NOMO-1 treated with dmso at 0.1 percent for 144 hours (cell line): ENCODE results near the gene RTF1.
"Not testable (repeated sequence)": the region's sequence is repeated elsewhere in the genome, so short reads cannot be mapped to it uniquely, and the experiment has no call there.

Experiments
- DNase-seq: peaks from one replicate; lab custom pipeline; 2025; ENCODE audit not compliant: unreplicated experiment; lab: John Stamatoyannopoulos, UW

Gene RTF1

DNA sequence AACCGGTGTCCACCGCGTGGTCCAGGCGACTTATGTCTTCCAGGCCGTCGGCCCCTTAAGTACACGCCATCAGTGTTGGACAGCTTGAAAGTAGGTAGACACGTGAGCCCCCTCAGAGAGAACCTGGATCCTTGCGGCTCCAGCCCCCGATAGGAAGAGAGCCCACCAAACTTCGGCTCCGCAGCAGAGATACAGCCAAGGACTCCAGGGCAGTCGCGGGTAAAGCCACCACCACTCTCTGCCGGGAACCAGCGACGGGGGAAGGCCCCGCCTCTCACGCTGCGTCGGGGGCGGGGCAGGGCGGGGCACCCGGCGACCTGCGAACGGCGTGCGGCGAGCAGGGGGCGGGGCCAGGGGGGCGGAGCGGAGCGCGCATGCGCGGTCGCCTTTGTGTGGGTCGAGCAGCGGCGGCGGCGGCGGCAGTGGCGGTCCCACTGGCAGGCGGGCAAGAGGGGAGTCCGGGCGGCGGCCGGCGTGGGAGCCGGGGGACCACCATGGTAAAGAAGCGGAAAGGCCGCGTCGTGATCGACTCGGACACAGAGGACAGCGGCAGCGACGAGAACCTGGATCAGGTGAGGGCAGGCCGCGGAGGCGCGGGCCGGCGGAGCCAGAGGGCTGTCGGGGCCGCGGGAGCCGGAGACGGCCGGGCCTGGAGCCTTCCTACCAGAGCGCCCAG is at the start of gene RTF1:
Gene RTF1 (plus strand): TSS at position 354 of the 676 bp plus-strand sequence. CDS start 21 bp downstream, at position 375.
- peak; percentile 81 for DNase-seq

DNA sequence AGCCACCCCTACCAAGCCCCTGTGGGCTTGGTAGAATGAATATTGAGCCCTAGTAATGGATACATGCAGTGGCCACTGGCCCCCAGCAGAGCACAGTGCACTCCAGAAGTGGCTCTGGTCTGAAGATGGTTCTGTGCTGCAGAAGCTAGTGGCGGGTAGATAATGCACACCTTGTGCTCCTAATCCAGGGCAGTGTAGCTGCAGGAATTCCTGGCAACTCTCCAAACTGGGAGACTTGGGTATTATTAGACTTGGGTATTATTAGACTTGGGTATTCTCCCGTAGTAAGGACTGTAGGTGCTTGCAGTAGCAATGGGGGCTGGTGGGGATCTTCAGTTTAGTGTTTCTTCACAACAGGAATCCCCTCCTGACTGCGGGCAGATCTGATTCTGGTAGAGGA is 49.5 kb upstream of the RTF1 start:
- DNase-seq, result no peak

DNA sequence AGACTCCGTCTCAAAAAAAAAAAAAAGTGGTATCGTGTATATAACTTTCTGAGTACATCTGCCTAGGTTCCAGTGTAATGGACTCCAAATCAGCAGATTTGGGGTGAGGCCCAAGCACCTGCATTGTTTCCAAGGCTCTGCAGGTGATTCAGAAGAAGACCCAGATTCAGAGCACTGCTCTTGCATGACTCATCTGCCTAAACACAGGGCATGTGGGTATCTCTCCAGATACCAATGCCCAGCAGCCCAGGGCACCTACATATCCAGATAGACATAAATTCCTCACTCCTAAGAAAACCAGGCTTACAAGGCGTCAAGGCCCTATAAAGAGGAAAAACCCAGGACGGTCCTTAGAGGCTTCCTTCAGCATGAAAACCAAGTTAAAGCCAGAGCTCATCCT is 38.9 kb upstream of the RTF1 start:
- DNase-seq, result no peak

DNA sequence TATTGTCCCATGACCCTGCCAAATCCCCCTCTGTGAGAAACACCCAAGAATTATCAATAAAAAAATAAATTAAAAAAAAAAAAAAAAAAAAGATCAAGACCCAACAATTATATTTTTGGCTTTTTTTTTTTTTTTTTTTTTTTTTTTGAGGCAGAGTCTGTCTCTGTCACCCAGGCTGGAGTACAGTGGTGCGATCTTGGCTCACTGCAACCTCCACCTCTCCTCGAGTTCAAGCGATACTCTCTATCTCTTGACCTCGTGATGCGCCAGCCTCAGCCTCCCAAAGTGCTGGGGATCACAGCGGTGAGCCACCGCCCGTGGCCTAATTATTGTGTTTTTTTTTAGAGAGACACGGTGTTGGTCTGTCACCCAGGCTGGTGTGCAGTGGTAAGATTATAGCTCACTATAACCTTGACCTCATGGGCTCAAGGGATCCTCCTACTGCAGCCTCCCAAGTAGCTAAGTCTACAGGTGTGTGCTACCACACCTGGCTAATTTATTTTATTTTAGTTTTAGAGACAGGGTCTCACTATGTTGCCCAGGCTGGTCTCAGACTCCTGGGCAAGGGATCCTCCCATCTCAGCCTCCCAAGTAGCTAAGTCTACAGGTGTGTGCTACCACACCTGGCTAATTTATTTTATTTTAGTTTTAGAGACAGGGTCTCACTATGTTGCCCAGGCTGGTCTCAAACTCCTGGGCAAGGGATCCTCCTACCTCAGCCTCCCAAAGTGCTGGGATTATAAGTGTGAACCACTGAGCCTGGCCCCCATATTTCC is 32.7 kb upstream of the RTF1 start:
- DNase-seq, result not testable (repeated sequence)

DNA sequence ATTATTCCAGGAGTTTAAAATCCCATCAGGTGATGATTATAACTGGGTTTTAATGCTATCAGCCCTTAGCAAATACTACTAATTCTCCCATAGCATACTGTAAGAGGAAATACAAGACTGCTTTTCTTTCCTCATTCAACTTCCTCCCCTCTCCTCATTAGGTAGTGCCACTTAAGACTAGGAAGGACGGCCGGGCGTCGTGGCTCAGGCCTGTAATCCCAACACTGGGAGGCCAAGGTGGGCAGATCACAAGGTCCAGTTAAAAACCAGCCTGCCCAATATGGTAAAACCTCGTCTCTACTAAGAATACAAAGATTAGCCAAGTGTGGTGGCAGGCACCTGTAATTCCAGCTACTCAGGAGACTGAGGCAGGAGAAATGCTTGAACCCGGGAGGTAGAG is 29.2 kb upstream of the RTF1 start:
- DNase-seq, result no peak

DNA sequence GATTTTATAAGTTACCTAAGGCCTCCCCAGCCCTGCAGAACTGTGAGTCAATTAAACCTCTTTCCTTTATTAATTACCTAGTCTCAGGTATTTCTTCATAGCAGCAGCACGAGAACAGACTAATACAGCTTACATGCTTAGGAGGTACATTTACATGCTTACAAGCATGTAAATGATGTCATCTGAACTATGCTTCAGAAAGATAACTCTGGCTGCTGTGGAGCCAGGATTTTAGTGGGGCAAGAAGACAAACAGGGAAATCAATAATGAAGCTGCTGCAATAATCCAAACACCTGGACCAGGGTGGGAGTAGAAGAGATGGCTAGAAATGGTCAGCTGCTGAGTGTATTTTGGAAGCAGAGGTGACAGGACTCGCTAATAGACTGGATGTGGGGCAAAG is 24.2 kb upstream of the RTF1 start:
- no peak for DNase-seq

DNA sequence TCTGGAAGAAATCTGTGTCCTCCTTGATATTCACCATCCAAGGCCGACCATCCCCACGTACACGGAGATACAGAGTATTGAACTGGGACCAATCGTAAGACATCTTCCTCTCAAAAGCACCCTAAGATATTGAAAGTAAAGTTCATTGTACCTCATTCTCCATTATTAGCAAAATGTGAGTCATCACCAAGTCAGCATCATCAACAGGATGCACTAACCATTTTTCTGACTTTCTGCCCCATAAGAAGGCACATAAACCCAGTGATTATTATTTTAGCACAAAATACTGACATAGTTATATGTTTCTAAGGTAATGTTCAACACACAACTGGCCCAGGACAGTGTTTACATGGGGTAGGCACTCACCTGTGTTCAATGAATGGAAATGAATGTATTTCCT is 22.0 kb upstream of the RTF1 start:
- no peak for DNase-seq

DNA sequence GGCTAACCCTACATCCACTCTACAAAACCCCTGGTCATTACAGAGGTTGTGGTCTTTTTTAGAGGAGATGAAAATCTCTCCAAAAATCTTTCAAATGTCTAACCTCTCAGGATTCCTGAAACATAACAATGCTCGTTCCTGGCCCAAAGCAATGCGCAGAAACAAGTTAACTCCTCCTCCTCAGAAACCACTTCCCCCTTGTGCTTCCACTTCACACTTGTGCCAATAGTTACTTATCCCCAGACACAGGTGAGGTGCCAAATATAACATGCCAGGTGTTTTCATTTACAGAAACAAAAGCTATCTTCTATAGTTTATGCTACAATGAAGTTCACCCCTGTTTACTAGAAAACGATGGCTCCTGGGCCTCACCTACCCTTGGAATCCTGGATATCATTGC is 20.8 kb upstream of the RTF1 start:
- no peak for DNase-seq

DNA sequence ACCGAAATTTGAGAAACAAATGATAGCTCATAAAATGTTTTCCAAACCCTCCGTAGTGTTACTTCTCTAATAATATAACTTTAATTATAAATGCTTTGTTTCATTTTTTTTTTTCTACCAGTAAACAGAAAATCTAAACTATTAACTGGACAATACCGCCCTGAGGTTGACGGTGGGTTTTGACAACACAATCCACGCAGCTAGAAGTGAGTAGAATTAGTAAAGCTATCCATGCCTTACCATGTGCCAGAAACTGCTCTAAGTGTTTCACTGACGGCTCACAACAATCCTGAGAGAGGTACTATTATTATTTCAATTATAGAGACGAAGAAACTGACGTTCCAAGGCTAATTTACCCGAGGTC is 15.0 kb upstream of the RTF1 start:
- peak; percentile 51 for DNase-seq

DNA sequence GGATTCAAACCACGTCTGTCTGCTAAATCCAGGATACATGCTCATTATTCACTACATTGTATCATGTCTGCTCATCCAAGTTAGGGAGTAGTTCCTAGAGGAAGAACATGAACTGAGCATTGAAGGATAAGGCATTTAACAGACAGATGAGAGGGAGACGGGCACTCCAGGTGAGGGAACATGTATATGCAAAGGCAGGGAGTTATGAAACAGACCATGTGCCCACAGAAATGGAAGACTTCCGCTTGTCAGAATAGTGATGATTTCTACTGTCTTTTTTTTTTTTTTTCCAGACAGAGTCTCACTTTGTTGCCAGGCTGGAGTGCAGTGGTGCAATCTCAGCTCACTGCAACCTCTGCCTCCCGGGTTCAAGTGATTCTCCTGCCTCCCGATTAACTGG is 9.6 kb upstream of the RTF1 start:
- no peak for DNase-seq

DNA sequence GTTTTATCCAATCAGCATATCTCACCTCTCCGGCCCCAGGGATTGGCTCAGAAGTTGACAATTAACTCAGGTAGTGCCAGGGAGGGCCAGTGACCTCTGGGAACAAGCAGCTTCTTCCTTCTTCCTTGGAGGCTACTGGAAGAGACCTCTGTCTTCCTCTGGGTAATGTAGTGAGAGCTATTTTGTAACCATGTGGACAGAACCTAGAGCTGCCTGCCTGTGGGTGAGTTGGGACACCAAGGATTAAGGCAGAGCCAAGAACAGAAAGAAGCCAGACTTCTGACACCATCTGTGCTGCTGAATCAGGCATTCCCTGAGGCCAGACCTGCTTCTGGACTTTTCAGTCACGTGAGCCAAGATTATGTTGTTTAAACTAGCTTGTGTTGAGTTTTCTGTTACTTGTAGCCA is 8.7 kb upstream of the RTF1 start:
- DNase-seq, result no peak

DNA sequence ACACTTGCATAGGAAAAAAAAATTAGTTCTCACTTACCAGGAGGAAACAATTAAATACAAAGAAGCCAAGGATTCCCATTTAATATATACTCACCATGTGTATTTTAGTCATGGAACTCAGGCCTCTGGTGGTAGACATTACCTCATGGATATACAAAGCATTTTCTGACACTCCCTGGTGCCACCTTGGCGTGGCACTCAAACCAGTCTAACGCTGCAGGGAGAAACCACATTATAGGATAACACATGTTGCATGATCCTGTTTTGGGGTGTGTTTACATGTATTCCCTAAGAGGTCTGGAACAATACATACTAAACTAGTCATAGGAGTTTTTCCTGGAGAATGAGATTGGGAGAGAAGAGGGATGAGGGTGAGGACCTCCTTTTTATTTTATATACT is 5.9 kb upstream of the RTF1 start:
- DNase-seq, result no peak

DNA sequence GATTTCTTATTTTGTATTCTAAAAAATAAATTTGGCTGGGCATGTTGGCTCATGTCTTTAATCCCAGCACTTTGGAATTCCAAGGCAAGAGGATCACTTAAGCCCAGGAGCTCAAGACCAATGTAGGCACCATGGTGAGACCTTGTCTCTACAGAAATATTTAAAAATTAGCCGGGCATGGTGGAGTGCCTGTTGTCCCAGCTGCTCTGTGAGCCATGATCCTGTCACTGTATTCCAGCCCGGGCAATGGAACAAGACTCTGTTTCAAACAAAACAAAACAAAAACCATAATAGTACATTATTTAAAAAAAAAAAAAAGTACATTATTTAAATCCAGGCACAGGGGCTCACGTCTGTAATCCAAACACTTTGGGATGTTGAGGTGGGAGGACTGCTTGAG is 5.5 kb upstream of the RTF1 start:
- DNase-seq, result no peak

DNA sequence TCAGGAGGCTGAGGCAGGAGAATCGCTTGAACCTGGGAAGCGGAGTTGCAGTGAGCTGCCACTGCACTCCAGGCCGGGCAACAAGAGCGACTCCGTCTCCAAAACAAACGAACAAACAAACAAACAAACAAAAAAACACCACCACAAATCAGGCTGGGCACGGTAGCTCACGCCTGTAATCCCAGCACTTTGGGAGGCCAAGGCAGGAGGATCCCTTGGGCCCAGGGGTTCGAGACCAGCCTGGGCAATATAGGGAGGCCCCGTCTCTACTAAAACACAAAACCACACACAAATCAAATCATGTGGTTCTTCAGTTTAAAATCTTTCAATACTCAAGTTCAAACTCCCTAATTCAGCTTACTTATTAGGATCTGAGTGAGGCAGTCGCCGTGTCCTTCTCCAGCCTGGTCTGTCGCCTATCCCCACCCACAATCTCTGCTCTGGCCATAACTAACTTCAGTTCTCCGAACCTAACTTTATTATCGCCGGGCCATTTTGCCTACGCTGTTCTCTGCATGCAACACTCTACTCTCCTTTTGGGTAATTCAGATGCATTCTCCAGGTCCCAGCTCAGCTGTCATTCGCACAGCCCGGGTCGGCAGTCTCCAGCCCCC is 660 bp upstream of the RTF1 start:
- DNase-seq, result no peak

DNA sequence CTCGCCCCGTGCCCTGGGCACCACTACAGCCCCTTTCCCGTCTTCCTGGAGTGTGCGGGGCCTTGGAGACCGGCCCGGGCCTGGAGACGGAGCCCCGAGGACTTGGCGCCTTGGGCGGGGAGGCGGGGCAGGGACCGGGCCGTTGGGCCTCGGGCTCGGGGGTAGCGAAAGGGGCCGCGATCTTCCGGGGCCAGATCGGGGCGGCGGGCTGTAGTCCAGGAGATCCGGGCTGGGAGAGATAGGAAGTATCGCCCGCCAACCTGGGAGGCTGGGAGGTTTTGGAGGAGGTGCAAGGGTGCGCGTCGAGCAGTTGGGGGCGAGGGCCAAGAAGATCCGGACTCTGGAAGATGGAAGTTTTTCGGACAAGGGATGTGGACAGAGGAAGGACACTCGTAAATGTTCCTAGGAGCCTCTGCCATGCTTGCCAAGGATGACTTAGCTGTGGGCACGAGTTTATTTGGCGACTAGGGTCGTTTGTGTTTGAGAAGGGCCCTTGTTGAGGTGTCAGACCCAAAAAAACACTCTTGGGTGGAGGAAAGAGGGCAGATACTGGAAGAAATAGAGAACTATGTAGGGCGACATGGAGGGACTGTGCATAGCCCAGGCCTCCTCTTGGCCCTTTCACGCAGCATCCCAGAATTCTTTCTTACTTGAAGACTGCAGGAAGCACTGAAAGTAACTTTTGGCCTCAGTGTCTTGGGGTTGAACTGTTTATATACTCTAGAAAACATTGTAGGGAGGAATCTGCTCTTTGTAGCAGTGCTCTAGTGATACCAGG is 712 bp downstream of the RTF1 start:
- no peak for DNase-seq

DNA sequence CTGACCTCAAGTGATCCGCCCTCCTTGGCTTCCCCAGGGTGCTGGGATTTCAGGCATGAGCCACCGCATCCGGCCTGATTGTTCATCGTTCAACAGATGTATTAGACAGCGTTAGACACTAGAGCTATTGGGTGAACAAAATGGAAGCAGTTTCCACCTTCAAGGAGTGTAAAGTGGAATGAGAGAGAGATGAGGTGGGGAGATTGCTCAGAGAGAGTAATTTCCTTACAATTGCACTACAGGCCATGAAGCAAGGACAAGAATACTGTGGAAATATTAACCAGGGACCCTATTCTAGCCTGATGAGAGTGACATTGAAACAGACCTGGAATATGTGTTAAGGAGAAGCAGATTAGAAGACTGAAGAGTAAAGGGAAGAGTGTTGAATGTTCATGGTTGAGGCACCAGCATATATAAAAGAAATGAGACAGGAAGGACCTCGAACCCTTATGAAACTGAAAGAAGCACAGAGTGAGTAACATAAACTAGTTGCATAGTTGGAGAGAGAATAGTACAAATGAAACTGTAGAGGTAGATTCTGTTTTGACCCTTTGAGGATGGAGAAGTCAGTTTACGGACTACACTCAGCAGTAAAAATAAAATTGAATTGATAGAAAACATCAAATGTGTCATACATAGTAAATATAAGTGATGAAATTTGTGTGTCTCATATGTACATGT is 7.2 kb downstream of the RTF1 start:
- DNase-seq, result no peak

DNA sequence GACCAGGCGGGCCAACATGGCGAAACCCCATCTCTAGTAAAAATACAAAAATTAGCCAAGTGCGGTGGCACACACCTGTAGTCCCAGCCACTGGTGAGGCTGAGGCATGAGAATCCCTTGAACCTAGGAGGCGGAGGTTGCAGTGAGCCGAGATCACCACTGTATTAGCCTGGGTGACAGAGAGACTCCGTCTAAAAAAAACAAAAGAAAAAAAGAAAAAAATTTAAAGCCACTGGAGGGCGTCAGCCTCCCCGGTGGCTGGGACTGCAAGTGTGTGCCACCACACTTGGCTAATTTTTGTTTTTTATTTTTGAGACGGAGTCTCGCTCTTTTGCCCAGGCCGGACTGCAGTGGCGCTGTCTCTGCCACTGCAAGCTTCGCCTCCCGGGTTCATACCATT is 7.9 kb downstream of the RTF1 start:
- no peak for DNase-seq

DNA sequence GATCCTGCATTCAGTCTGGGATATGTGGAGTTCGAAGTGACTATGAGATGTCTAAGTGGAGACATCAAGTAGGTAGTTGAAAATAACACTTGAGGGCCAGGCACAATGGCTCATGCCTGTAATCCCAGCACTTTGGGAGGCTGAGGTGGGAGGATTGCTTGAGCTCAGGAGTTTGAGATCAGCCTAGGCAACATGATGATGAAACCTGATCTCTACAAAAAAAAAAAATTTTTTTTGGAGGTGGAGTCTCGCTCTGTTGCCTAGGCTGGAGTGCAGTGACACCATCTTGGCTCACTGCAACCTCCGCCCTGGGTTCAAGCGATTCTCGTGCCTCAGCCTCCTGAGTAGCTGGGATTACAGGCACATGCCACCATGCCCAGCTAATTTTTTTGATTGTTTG is 9.0 kb downstream of the RTF1 start:
- not testable (repeated sequence) for DNase-seq

DNA sequence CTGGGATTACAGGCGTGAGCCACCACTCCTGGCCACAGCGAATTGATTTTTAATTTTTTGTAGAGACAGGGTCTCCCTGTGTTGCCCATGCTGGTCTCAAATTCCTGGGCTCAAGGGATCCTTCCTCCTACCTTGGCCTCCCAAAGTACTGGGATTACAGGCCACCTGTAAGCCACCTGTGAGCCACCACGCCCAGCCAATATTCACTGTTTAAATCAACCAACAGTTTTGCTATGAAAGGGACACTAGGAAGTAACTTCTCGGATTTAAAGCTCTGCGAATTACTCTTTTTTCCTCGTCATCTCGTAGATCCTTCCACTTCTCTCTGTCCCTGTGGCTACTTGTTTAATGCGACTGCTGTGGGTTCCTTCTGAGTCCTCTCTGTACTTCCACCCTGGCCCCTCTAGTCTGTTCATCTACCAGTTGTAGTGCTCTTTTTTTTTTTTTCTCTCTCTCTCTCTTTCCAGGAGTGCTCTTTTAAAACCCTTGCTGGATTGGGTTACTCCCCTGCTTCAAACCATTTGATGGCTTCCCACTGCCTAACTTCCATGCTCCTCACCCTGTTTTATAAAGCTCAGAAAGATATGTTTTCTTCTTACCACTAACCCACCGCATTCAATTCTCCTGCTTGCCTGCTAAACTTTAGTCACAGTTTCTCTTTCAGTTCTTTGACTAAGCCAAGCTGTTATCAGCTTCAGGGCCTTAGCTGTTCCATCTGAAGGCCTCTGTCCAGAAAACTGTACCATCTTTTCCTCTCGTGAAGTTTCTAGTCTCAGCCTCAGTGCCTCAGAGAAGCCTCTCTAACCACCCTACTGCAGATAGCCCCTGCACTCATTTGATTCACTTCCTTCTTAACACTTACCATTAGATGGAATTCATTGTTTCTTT is 12.4 kb downstream of the RTF1 start:
- no peak for DNase-seq
